SK-N-MC (cell line): ENCODE results near the gene TEAD2.

Experiments used
- DNase-seq: peaks from one replicate; pipeline ENCODE4 v3.0.0-alpha.2; 2011; ENCODE audit warnings: low read depth, low spot score
- H3K27ac ChIP-seq: fragments of 200-600 bp; sonication (generic); 2 replicates; pipeline ENCODE4 v1.5.1; 2016; ENCODE audit warnings: mixed run types
- H3K36me3 ChIP-seq: fragments of 200-600 bp; sonication (generic); 2 replicates; pipeline ENCODE4 v1.6.1; 2017; ENCODE audit warnings: antibody characterized with exemption, low read length, mixed read lengths; ENCODE audit not compliant: insufficient read depth
- H3K4me3 ChIP-seq: fragments of 200-600 bp; sonication (generic); 2 replicates; pipeline ENCODE4 v1.5.1; 2016
- H3K9ac ChIP-seq: fragments of 200-600 bp; sonication (generic); 2 replicates; pipeline ENCODE4 v1.8.0; 2017; ENCODE audit warnings: mixed run types, mixed read lengths; ENCODE audit not compliant: insufficient read length
- H3K9me3 ChIP-seq: fragments of 200-600 bp; sonication (generic); 2 replicates; pipeline ENCODE4 v1.6.1; 2017; ENCODE audit warnings: low read depth, mild to moderate bottlenecking, antibody characterized with exemption, low read length, moderate library complexity, mixed read lengths
- EZH2 ChIP-seq: fragments of 200-600 bp; sonication (generic); IDR thresholded peaks from one replicate; pipeline ENCODE4 v1.6.1; 2017; ENCODE audit warnings: antibody characterized with exemption
- FOXP2 ChIP-seq: optimal IDR thresholded peaks from 2 replicates; pipeline ENCODE3; 2011; ENCODE audit warnings: mild to moderate bottlenecking, moderate library complexity; ENCODE audit not compliant: insufficient read depth; ENCODE audit errors: extremely low read length, control extremely low read depth
- POLR2AphosphoS5 ChIP-seq: IDR thresholded peaks from 2 replicates; pipeline ENCODE4 v1.6.1; 2012; ENCODE audit warnings: mild to moderate bottlenecking, low read depth, low read length, borderline replicate concordance

The TEAD2 gene

GRCh38 chr19:49294401-49294800 is 67.8 kb downstream of the TEAD2 start:
- Histone ChIP-seq H3K9ac (no peak overlapping the region), H3K9me3 (no peaks in the 10 kb centered on the region), H3K4me3 (no peak overlapping the region), H3K27ac (no peak overlapping the region), H3K36me3 (no peaks in the 10 kb centered on the region)
- no peak for DNase-seq
- no peak for TF ChIP-seq EZH2
- TF ChIP-seq FOXP2, result no peak
- TF ChIP-seq POLR2AphosphoS5, result no peak
